Measurements from ENCODE around the gene OLIG1. TPM values are rescaled to one million over a fixed set of nuclear protein-coding genes. Genes with fewer than 3 reads are reported as not detected.

The OLIG1 gene
- total and polyA plus RNA-seq, 10 of the 15 experiments (the other 5 are each of a cell fraction or from before 2014, with no cell fraction given): not detected

- TF ChIP-seq CTCF (IDR thresholded peaks at IDR 0.05 in 2 of 3, conservative IDR thresholded peaks at IDR 0.05 in 1 of 3; ENCODE audit: control insufficient read depth in 2 of 3, extremely low read depth in 1 of 3, insufficient read depth in 1 of 3, low read depth in 3 of 3, low read length in 3 of 3) (no peak), TBL1XR1 (IDR thresholded peaks at IDR 0.05; ENCODE audit: low read depth, low read length) (no peak), ZBTB33 (IDR thresholded peaks at IDR 0.05) (no peak)
Measured at GRCh38 chr21:33108228-33108627, 38.3 kb downstream of the OLIG1 start (continued).

DNA sequence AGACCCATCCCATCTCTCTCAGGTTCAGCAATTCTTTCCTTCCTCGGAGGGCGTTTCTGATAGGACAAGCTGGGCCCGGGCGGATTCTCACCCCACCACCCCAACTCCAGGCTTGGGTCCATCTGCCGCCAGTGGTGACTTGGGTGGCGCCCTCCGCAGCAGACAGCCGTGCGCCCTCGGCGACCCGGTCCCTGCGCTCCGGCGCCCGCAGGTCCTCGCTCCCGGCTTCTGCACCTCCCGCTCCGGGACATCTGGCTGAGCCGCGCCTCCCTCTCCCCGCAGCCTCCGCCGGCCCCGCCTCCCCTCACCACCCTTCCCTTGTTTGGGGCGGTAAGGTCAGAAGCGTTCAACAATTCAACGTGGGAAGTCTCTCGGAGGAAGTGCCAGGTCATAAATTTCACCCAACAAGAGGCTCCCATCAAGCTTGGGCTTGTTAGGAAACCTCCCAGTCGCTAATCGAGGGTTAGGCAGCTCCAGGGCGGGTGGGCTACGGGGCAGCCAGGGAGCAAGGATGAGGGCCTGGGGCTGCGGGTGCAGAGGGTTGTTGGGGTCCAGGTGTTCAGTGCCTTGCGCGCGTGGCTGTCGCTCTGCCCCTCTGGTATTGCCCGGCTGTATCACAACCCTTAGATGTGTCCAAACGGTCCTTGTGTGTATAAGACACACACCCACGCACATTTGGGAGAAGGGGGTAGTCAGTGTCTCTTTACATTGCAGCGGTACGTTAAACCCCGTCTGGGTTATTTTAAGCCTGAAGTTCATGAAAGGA lies 39.8 kb downstream of the OLIG1 start:
- no peaks in the 10 kb centered on the region for H3K9me3 ChIP-seq (replicated peaks; ENCODE audit: control insufficient read depth, insufficient read depth, low read length)
- ATAC-seq (no peak), FAIRE-seq (no peak), DNase-seq (ENCODE audit: low read depth, low spot score) (no peak)
- BruUV-seq (replicated peaks): no TSS peak
- intact Hi-C loops (cut with micrococcal nuclease; ENCODE audit: unreplicated experiment) (no loop called here), in situ Hi-C loops (cut with MboI) (no loop called here)
- peaks cover 9 to 17% of the 10 kb centered on the region in 2 experiments for H3K27me3 ChIP-seq (replicated peaks in 1 of 2; ENCODE audit: control insufficient read depth in 2 of 2, insufficient read depth in 2 of 2, low read length in 1 of 2)
- H3K9ac ChIP-seq (ENCODE audit: control insufficient read depth, insufficient read depth, low read length): no peak overlapping the region
- H3K36me3 ChIP-seq (ENCODE audit: control insufficient read depth in 2 of 2, insufficient read depth in 2 of 2, low read length in 1 of 2): no peaks in the 10 kb centered on the region; a peak in 1 of 4 replicates
- no peak overlapping the region for H3K27ac ChIP-seq (ENCODE audit: control insufficient read depth, insufficient read depth)
- H4K20me1 ChIP-seq (ENCODE audit: control insufficient read depth, insufficient read depth): no peaks in the 10 kb centered on the region
- no peak overlapping the region for H2AFZ ChIP-seq (ENCODE audit: control insufficient read depth, low read depth, low read length)
- 12% methylated on average over 43 of the region's 45 CpGs for WGBS (ENCODE audit: insufficient coverage, insufficient replicate concordance, low lambda C conversion rate, missing lambda C conversion rate)
- RAD21 ChIA-PET (ENCODE audit: unreplicated experiment): no interaction called here
- CTCF ChIA-PET: no interaction called here
- H3K4me2 ChIP-seq (ENCODE audit: control insufficient read depth, insufficient read depth): no peak overlapping the region
- SMC1A ChIA-PET (ENCODE audit: uncharacterized antibody, unreplicated experiment): no interaction called here
- H3K79me2 ChIP-seq (ENCODE audit: control insufficient read depth, insufficient read depth, low read length): no peaks in the 10 kb centered on the region
- no peak overlapping the region for H3K4me3 ChIP-seq
- H3K4me1 ChIP-seq (ENCODE audit: control insufficient read depth, insufficient read depth, low read length): no peaks in the 10 kb centered on the region
- POLR2A ChIA-PET: no interaction called here
- TF ChIP-seq SUPT20H (IDR thresholded peaks at IDR 0.05; ENCODE audit: borderline replicate concordance, control insufficient read depth, low read depth, low read length) (no peak), MEF2A (IDR thresholded peaks at IDR 0.05; ENCODE audit: insufficient read depth, low read depth, low read length) (no peak), POLR2AphosphoS5 (IDR thresholded peaks at IDR 0.05; ENCODE audit: low read length) (no peak), RFX5 (IDR thresholded peaks at IDR 0.05; ENCODE audit: low read depth, low read length) (no peak), KLF5 (IDR thresholded peaks at IDR 0.05; ENCODE audit: partially characterized antibody) (no peak), EZH2 (IDR thresholded peaks at IDR 0.05; ENCODE audit: borderline replicate concordance, control insufficient read depth, low read depth, low read length) (no peak), JUND (IDR thresholded peaks at IDR 0.05; ENCODE audit: low read depth, low read length) (no peak), TAF1 (IDR thresholded peaks at IDR 0.05; ENCODE audit: borderline replicate concordance, low read depth, low read length) (no peak), HSF1 (IDR thresholded peaks at IDR 0.05; ENCODE audit: low read depth, low read length) (no peak)
- TF ChIP-seq, protein P1, sequence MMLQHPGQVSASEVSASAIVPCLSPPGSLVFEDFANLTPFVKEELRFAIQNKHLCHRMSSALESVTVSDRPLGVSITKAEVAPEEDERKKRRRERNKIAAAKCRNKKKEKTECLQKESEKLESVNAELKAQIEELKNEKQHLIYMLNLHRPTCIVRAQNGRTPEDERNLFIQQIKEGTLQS (IDR thresholded peaks at IDR 0.05; ENCODE audit: borderline replicate concordance, extremely low read depth, low read depth, low read length): no peak
- TF ChIP-seq, protein P2, sequence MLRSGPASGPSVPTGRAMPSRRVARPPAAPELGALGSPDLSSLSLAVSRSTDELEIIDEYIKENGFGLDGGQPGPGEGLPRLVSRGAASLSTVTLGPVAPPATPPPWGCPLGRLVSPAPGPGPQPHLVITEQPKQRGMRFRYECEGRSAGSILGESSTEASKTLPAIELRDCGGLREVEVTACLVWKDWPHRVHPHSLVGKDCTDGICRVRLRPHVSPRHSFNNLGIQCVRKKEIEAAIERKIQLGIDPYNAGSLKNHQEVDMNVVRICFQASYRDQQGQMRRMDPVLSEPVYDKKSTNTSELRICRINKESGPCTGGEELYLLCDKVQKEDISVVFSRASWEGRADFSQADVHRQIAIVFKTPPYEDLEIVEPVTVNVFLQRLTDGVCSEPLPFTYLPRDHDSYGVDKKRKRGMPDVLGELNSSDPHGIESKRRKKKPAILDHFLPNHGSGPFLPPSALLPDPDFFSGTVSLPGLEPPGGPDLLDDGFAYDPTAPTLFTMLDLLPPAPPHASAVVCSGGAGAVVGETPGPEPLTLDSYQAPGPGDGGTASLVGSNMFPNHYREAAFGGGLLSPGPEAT (IDR thresholded peaks at IDR 0.05; ENCODE audit: low read depth): no peak
